ENCODE results near the gene PBXIP1. TPM values are rescaled to one million over a fixed set of nuclear protein-coding genes. Genes with fewer than 3 reads are reported as not detected.
A peak's percentile ranks its signal among the peaks of the same experiment; 100 is the strongest.

Gene PBXIP1
- total RNA-seq, 1 donor from 2014 or later, result 29.9 TPM

DNA sequence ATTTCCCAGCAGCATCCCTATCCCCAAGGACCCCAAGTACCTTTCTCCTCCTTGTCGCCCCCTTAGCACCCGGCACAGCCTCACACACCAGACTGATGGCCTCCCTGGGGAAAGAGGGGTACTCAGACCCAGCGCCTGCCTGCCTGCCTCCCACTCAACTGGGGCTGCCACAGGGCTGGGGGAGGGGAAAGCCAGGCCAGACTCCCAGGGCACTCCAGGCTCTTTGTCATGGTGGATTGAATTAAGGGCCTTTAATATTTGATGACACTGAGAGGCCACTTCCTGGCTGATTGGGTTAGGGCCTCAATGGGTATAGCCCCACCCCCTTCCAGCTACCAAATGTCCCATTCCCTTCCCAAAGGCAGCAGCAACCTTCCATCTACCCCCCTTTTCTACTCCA lies 12.8 kb upstream of the PBXIP1 start:
- Mint-ChIP-seq H3K27ac (ENCODE audit: unreplicated experiment) (peak overlapping the region; percentile 94), H3K4me1 (ENCODE audit: low read depth, unreplicated experiment) (peaks cover 31% of the 10 kb centered on the region), H3K36me3 (ENCODE audit: unreplicated experiment) (no peaks in the 10 kb centered on the region), H3K27me3 (ENCODE audit: unreplicated experiment) (peaks cover 9% of the 10 kb centered on the region), H3K9me3 (ENCODE audit: unreplicated experiment) (peaks cover 9% of the 10 kb centered on the region), H3K4me3 (ENCODE audit: unreplicated experiment) (peak overlapping the region; percentile 98)
- DNase-seq, result peak; percentile 76
- TF ChIP-seq CTCF (IDR thresholded peaks at IDR 0.05; ENCODE audit: partially characterized antibody, unreplicated experiment), result no peak

- TF ChIP-seq CTCF (IDR thresholded peaks at IDR 0.05; ENCODE audit: partially characterized antibody, unreplicated experiment), result no peak
- Mint-ChIP-seq H3K27me3 (ENCODE audit: unreplicated experiment) (peaks cover 9% of the 10 kb centered on the region), H3K4me1 (ENCODE audit: low read depth, unreplicated experiment) (peaks cover 28% of the 10 kb centered on the region), H3K4me3 (ENCODE audit: unreplicated experiment) (no peak overlapping the region), H3K27ac (ENCODE audit: unreplicated experiment) (no peak overlapping the region), H3K36me3 (ENCODE audit: unreplicated experiment) (no peaks in the 10 kb centered on the region), H3K9me3 (ENCODE audit: unreplicated experiment) (peaks cover 11% of the 10 kb centered on the region)
- no peak for DNase-seq
Observed at GRCh38 chr1:154967331-154967950, 11.5 kb upstream of the PBXIP1 start.

DNA sequence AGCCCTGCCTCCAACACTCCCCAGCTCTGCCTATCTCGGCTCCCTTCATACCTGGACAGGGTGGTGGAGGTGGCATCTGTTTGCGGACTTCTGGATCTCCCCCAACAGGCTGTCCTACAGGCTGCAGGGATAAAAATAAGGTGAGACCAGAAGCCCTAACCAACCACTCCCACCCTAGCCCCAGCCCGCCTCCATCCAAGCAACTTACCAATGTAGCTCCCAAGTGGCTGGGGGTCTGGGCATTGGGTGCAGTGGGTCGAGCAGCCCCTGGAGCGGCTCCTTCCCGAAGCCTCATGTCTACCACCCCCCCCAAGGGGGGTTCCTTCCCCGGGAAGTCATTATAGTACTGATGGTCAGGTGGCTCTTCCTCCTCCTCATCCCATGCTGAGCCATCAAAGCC lies 10.2 kb upstream of the PBXIP1 start:
- peaks cover 7% of the 10 kb centered on the region for H3K27me3 Mint-ChIP-seq (ENCODE audit: unreplicated experiment)
- no peak for TF ChIP-seq CTCF (IDR thresholded peaks at IDR 0.05; ENCODE audit: partially characterized antibody, unreplicated experiment)
- H3K27ac Mint-ChIP-seq (ENCODE audit: unreplicated experiment), result no peak overlapping the region
- peaks cover 20% of the 10 kb centered on the region for H3K4me1 Mint-ChIP-seq (ENCODE audit: low read depth, unreplicated experiment)
- H3K9me3 Mint-ChIP-seq (ENCODE audit: unreplicated experiment), result peaks cover 9% of the 10 kb centered on the region
- H3K36me3 Mint-ChIP-seq (ENCODE audit: unreplicated experiment), result no peaks in the 10 kb centered on the region
- no peak for DNase-seq
- no peak overlapping the region for H3K4me3 Mint-ChIP-seq (ENCODE audit: unreplicated experiment)

GRCh38 chr1:154964359-154964758 lies 8.5 kb upstream of the PBXIP1 start:
- H3K4me1 Mint-ChIP-seq (ENCODE audit: low read depth, unreplicated experiment), result peaks cover 18% of the 10 kb centered on the region
- DNase-seq, result no peak
- no peak overlapping the region for H3K27ac Mint-ChIP-seq (ENCODE audit: unreplicated experiment)
- H3K9me3 Mint-ChIP-seq (ENCODE audit: unreplicated experiment), result peaks cover 9% of the 10 kb centered on the region
- H3K27me3 Mint-ChIP-seq (ENCODE audit: unreplicated experiment), result peaks cover 4% of the 10 kb centered on the region
- no peaks in the 10 kb centered on the region for H3K36me3 Mint-ChIP-seq (ENCODE audit: unreplicated experiment)
- TF ChIP-seq CTCF (IDR thresholded peaks at IDR 0.05; ENCODE audit: partially characterized antibody, unreplicated experiment), result no peak
- no peak overlapping the region for H3K4me3 Mint-ChIP-seq (ENCODE audit: unreplicated experiment)

DNA sequence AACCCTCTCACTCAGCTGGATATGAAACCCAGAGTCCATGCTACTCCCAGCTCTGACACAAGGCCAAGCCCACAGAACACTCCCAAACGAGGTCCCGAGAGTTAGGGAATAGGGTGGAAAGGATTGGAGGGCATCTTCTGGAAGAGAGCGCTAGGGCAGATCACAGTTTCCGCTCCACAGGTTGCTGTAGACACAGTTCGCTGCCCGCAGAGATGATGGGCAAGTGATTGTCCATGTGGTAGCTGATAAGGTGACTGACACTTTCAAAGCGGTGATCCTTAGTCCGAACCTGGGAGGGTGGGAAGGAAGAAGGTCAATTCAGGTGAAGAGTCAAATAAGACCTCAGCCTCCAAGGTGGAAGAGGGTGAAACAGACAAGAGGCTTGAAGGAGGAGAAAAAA lies 7.7 kb upstream of the PBXIP1 start:
- peaks cover 14% of the 10 kb centered on the region for H3K4me1 Mint-ChIP-seq (ENCODE audit: low read depth, unreplicated experiment)
- no peak for DNase-seq
- H3K27me3 Mint-ChIP-seq (ENCODE audit: unreplicated experiment), result peaks cover 3% of the 10 kb centered on the region
- H3K9me3 Mint-ChIP-seq (ENCODE audit: unreplicated experiment), result peaks cover 7% of the 10 kb centered on the region
- peak overlapping the region; percentile 32 for H3K4me3 Mint-ChIP-seq (ENCODE audit: unreplicated experiment)
- TF ChIP-seq CTCF (IDR thresholded peaks at IDR 0.05; ENCODE audit: partially characterized antibody, unreplicated experiment), result no peak
- H3K27ac Mint-ChIP-seq (ENCODE audit: unreplicated experiment), result no peak overlapping the region
- H3K36me3 Mint-ChIP-seq (ENCODE audit: unreplicated experiment), result no peaks in the 10 kb centered on the region

Measured in glutamatergic neuron (in vitro differentiated cells).